Measurements from ENCODE around the gene ARPC3.

Gene ARPC3

GRCh38 chr12:110449799-110450497 is at the start of gene ARPC3:
Gene ARPC3, minus strand, starts transcription at chr12:110450337. Its CDS starts 77 bp downstream, at chr12:110450260.
- TF ChIP-seq CTCF (IDR thresholded peaks at IDR 0.05; ENCODE audit: low read depth, low read length, missing control alignments): peak; percentile 89
- Histone ChIP-seq H3K36me3 (replicated peaks) (peaks cover 8% of the 10 kb centered on the region), H3K4me3 (ENCODE audit: low read depth, low read length) (peak within 1 kb of the TSS; percentile 99), H3K27me3 (replicated peaks) (no peaks in the 10 kb centered on the region), H3K27ac (peak within 1 kb of the TSS; percentile 88)
- in situ Hi-C loops (cut with HindIII; ENCODE audit: low pct_ligation_motif_present, low sequenced_read_pairs): no loop called here
- DNase-seq: peak; percentile 92

GRCh38 chr12:110498984-110499706 is 49.0 kb upstream of the ARPC3 start:
- Histone ChIP-seq H3K27me3 (replicated peaks) (no peaks in the 10 kb centered on the region), H3K36me3 (replicated peaks) (peaks cover 12% of the 10 kb centered on the region), H3K4me3 (ENCODE audit: low read depth, low read length) (no peak overlapping the region), H3K27ac (no peak overlapping the region)
- in situ Hi-C loops (cut with HindIII; ENCODE audit: low pct_ligation_motif_present, low sequenced_read_pairs): no loop called here
- TF ChIP-seq CTCF (IDR thresholded peaks at IDR 0.05; ENCODE audit: low read depth, low read length, missing control alignments): no peak
- DNase-seq: peak; percentile 18

GRCh38 chr12:110475426-110475825 is 25.3 kb upstream of the ARPC3 start:
- no peak for TF ChIP-seq CTCF (IDR thresholded peaks at IDR 0.05; ENCODE audit: low read depth, low read length, missing control alignments)

GRCh38 chr12:110468214-110469048 is 18.3 kb upstream of the ARPC3 start, which contains the start of the genes FAM216A and GPN3:
Gene FAM216A, plus strand, starts transcription at chr12:110468845. Its CDS starts 31 bp downstream, at chr12:110468876.
Gene GPN3, minus strand, starts transcription at chr12:110468257. Its CDS starts 54 bp downstream, at chr12:110468203.
- peak within 1 kb of the TSS; percentile 78 for H3K27ac ChIP-seq
- TF ChIP-seq CTCF (IDR thresholded peaks at IDR 0.05; ENCODE audit: low read depth, low read length, missing control alignments): no peak
- H3K36me3 ChIP-seq (replicated peaks): no peaks in the 10 kb centered on the region
- peak within 1 kb of the TSS; percentile 78 for H3K4me3 ChIP-seq (ENCODE audit: low read depth, low read length)
- no peaks in the 10 kb centered on the region for H3K27me3 ChIP-seq (replicated peaks)
- DNase-seq: peak; percentile 97
- in situ Hi-C loops (cut with HindIII; ENCODE audit: low pct_ligation_motif_present, low sequenced_read_pairs): no loop called here

More at GRCh38 chr12:110475426-110475825, 25.3 kb upstream of the ARPC3 start:
- DNase-seq: no peak
- Histone ChIP-seq H3K27me3 (replicated peaks) (no peaks in the 10 kb centered on the region), H3K4me3 (ENCODE audit: low read depth, low read length) (no peak overlapping the region), H3K27ac (no peak overlapping the region), H3K36me3 (replicated peaks) (no peaks in the 10 kb centered on the region)
- in situ Hi-C loops (cut with HindIII; ENCODE audit: low pct_ligation_motif_present, low sequenced_read_pairs): no loop called here

- DNase-seq: no peak
- H3K36me3 ChIP-seq (replicated peaks): no peaks in the 10 kb centered on the region
- TF ChIP-seq CTCF (IDR thresholded peaks at IDR 0.05; ENCODE audit: low read depth, low read length, missing control alignments): no peak
- H3K27ac ChIP-seq: peak overlapping the region; percentile 78
- in situ Hi-C loops (cut with HindIII; ENCODE audit: low pct_ligation_motif_present, low sequenced_read_pairs): no loop called here
- H3K4me3 ChIP-seq (ENCODE audit: low read depth, low read length): peak overlapping the region; percentile 78
- no peaks in the 10 kb centered on the region for H3K27me3 ChIP-seq (replicated peaks)
These were observed 17.7 kb upstream of the ARPC3 start for GRCh38 chr12:110467847-110468213.

Measured in brain microvascular endothelial cell (primary cell).